ENCODE measurements around the gene TBATA. TPM values are rescaled to one million over a fixed set of nuclear protein-coding genes. Genes with fewer than 3 reads are reported as not detected.

The TBATA gene
- total RNA-seq, 2 donors from 2014 or later = not detected

DNA sequence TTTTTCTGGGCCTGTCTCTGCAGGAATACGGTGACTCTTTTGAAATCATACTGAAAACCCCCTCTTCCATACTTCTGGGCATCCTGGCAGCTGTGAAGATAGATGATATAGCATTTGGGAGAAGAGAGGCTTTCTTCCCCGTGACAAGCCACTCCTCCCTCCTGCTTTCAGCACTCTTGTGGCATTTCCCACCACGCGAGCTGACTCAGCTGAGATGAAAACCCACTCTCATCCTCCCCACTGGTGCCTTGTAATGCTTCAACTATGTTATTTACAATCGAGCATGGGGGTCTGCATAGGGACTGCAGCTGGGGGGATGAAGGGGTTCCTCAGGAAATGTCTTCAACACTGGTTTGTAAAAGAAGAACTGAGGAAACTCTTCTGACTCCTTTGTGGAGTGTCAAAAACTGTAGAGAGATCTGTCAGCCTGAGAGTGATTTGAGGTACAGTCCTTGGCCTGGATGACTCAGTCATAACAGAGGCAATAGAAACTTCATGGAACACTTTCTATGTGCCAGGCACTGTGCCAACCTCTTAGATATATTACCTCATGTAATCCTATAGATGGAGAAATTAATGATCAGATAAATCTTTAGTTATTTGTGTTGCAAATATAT, 1.7 kb upstream of the TBATA start:
- no peaks in the 10 kb centered on the region for H3K4me1 ChIP-seq (ENCODE audit: control insufficient read depth, insufficient read depth, low read length)
- Mint-ChIP-seq H3K27ac (no peak overlapping the region), H3K4me3 (no peak overlapping the region), H3K4me1 (no peaks in the 10 kb centered on the region), H3K36me3 (ENCODE audit: low read depth) (no peaks in the 10 kb centered on the region), H3K9me3 (no peaks in the 10 kb centered on the region), H3K27me3 (ENCODE audit: insufficient read depth) (no peaks in the 10 kb centered on the region)
- no peak overlapping the region for H3K27ac ChIP-seq (ENCODE audit: low read depth, low read length)
- TF ChIP-seq, protein P1, sequence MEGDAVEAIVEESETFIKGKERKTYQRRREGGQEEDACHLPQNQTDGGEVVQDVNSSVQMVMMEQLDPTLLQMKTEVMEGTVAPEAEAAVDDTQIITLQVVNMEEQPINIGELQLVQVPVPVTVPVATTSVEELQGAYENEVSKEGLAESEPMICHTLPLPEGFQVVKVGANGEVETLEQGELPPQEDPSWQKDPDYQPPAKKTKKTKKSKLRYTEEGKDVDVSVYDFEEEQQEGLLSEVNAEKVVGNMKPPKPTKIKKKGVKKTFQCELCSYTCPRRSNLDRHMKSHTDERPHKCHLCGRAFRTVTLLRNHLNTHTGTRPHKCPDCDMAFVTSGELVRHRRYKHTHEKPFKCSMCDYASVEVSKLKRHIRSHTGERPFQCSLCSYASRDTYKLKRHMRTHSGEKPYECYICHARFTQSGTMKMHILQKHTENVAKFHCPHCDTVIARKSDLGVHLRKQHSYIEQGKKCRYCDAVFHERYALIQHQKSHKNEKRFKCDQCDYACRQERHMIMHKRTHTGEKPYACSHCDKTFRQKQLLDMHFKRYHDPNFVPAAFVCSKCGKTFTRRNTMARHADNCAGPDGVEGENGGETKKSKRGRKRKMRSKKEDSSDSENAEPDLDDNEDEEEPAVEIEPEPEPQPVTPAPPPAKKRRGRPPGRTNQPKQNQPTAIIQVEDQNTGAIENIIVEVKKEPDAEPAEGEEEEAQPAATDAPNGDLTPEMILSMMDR (conservative IDR thresholded peaks at IDR 0.05) = no peak
- no peak overlapping the region for H3K4me3 ChIP-seq (ENCODE audit: low read length)
- no peaks in the 10 kb centered on the region for H3K36me3 ChIP-seq (ENCODE audit: control insufficient read depth, insufficient read depth, low read length)
- DNase-seq = peak; percentile 31
- WGBS, 2 experiments (ENCODE audit: insufficient coverage in 1 of 2, insufficient read length in 1 of 2) = 83% methylated on average over 5 of the region's 5 CpGs; no CpG with 5 or more reads in 1 of the 2 experiments
- no peak overlapping the region for H3K9ac ChIP-seq (ENCODE audit: extremely low read depth, low read length, poor library complexity, severe bottlenecking)
- no peaks in the 10 kb centered on the region for H3K9me3 ChIP-seq (ENCODE audit: control insufficient read depth, low read length)
- H3K27me3 ChIP-seq (ENCODE audit: control insufficient read depth, insufficient read depth, low read length, poor library complexity, severe bottlenecking) = no peaks in the 10 kb centered on the region

GRCh38 chr10:70784471-70784870, 706 bp downstream of the TBATA start:
- no peaks in the 10 kb centered on the region for H3K36me3 Mint-ChIP-seq (ENCODE audit: low read depth)
- Histone ChIP-seq H3K4me3 (ENCODE audit: low read length) (no peak overlapping the region), H3K27me3 (ENCODE audit: control insufficient read depth, insufficient read depth, low read length, poor library complexity, severe bottlenecking) (no peaks in the 10 kb centered on the region), H3K9ac (ENCODE audit: extremely low read depth, low read length, poor library complexity, severe bottlenecking) (no peak overlapping the region), H3K36me3 (ENCODE audit: control insufficient read depth, insufficient read depth, low read length) (no peaks in the 10 kb centered on the region), H3K9me3 (ENCODE audit: control insufficient read depth, low read length) (no peaks in the 10 kb centered on the region), H3K27ac (ENCODE audit: low read depth, low read length) (no peak overlapping the region), H3K4me1 (ENCODE audit: control insufficient read depth, insufficient read depth, low read length) (no peaks in the 10 kb centered on the region)
- no peak for DNase-seq
- no peak overlapping the region for H3K4me3 Mint-ChIP-seq
- H3K4me1 Mint-ChIP-seq = no peaks in the 10 kb centered on the region
- no peak overlapping the region for H3K27ac Mint-ChIP-seq
- TF ChIP-seq, protein P1 (conservative IDR thresholded peaks at IDR 0.05) = no peak
- 90 to 93% methylated on average over 2 of the region's 2 CpGs for WGBS, 2 experiments (ENCODE audit: insufficient coverage in 1 of 2, insufficient read length in 1 of 2)
- H3K27me3 Mint-ChIP-seq (ENCODE audit: insufficient read depth) = no peaks in the 10 kb centered on the region
- no peaks in the 10 kb centered on the region for H3K9me3 Mint-ChIP-seq

DNA sequence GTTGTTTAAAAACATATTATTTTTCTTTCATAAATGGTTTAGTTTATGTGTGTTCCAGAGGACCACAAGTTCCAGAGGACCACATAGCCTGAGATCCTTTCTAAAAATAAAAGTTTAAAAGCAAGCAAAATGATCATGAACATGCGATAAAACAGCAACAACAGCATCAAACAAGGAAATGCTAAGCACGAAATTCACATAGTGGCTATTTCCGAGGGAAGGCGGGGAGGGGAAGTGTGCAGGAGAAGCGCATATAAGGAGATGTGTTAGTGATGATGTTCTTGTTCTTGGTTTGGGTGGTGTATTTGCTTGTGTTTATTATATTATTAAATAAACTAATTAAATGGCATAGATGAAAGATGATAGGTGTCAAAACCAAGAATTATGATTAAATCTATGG, 1.2 kb downstream of the TBATA start:
- H3K27me3 ChIP-seq (ENCODE audit: control insufficient read depth, insufficient read depth, low read length, poor library complexity, severe bottlenecking) = no peaks in the 10 kb centered on the region
- no peaks in the 10 kb centered on the region for H3K36me3 ChIP-seq (ENCODE audit: control insufficient read depth, insufficient read depth, low read length)
- 92 to 100% methylated on average over 3 to 5 of the region's 5 CpGs for WGBS, 2 experiments (ENCODE audit: insufficient coverage in 1 of 2, insufficient read length in 1 of 2)
- Mint-ChIP-seq H3K9me3 (no peaks in the 10 kb centered on the region), H3K4me3 (no peak overlapping the region), H3K36me3 (ENCODE audit: low read depth) (no peaks in the 10 kb centered on the region), H3K27me3 (ENCODE audit: insufficient read depth) (no peaks in the 10 kb centered on the region), H3K27ac (no peak overlapping the region), H3K4me1 (no peaks in the 10 kb centered on the region)
- H3K27ac ChIP-seq (ENCODE audit: low read depth, low read length) = no peak overlapping the region
- DNase-seq = no peak
- H3K9me3 ChIP-seq (ENCODE audit: control insufficient read depth, low read length) = no peaks in the 10 kb centered on the region
- H3K9ac ChIP-seq (ENCODE audit: extremely low read depth, low read length, poor library complexity, severe bottlenecking) = no peak overlapping the region
- no peak overlapping the region for H3K4me3 ChIP-seq (ENCODE audit: low read length)
- H3K4me1 ChIP-seq (ENCODE audit: control insufficient read depth, insufficient read depth, low read length) = no peaks in the 10 kb centered on the region
- TF ChIP-seq, protein P1 (conservative IDR thresholded peaks at IDR 0.05) = no peak
